NCI-H226 (cell line): Measurements from ENCODE around the gene FGR.
"Not testable (repeated sequence)": the region's sequence is repeated elsewhere in the genome, so short reads cannot be mapped to it uniquely, and the experiment has no call there.

Source experiments
- DNase-seq: peaks from one replicate; pipeline ENCODE4 v3.0.0-alpha.2; 2015

FGR gene

GRCh38 chr1:27634177-27634984 lies 604 bp downstream of the FGR start:
- DNase-seq = no peak

DNA sequence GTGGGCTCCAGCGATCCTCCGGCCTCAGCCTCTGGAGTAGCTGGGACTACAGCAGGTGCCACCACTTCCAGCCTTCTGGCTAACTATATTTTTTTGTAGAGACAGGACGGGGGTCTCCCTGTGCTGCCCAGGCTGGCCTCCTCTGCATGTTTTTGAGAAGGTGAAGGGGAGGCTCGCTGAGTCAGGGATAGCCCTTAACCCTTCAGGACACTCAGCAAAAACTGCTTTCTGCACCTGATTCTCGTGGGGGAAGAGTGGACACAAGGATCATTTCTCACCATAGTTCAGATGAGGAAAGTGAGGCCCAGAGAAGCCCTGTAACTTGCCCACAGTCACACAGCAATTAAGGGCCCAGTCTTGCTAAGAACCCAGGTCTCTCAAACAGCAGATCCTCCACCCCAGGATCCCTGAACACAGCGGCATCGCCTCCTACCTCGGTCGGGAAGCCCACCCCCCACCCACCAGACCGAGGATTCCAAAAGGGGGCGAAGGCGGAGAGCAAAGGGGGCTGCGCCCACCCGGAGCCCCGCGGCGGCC lies 1.3 kb downstream of the FGR start:
- DNase-seq = no peak

GRCh38 chr1:27633298-27633610 lies 1.7 kb downstream of the FGR start:
- DNase-seq = no peak

DNA sequence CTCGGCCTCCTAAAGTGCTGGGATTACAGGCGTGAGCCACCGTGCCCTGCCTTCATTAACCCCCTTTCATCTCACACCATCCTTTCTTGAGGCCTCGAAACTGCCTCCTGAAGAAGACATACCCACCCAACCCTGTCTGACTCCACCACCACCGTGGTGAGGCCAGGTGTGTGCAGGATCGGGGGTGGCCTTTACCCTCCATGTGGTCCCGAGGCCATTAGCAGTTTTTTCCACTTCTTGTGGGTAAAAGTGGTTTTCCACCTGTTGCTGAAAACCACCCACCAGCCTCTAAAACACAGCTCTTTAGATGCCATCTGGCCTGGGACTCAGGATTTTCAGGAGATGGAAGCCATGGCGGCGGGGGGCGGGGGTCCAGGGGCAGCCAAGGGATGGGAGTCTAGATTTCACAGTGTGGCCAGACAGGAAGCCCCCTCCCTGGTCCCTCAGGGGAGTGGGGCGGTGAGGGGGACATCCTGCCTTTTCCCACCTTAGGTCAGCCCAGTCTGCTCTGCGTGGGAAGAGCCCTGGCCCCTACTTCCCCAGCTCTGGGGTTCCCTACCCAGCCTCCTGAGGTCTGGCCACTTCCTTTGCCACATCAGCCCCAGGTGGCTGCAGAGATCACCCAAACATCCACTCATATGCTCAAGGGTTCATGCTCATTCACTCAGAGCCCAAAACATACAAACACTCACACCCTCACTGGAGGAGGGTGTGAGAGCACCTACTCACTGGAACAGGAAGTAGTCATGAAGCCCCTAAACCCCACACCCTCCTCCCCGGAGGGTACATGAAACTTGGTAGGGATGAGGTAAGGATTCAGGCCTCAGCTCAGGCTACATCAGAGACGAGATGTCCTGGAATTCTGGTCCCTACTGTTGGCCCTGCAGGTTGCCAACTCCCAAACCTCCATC lies 2.3 kb downstream of the FGR start:
- no peak for DNase-seq

GRCh38 chr1:27630859-27631491 lies 4.0 kb downstream of the FGR start:
- no peak for DNase-seq

DNA sequence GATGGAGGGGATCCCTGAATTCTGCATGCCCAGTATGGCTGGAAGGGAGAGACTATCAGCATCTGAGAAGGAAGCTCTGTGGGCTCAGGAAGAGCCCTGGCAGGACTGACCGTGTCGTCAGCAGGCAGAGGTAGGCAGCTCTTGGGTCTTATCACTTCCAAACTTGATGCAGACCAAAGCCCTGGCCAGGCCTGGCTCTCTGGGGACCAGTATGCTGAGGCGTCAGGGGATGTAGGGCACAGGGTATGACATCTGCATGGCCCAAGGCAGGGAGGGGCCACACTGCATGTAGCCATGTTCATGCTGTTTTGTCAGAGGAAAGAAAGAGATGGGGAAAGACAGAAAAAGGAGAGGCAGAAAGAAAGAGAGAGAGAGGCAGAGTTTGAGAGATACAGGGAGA lies 6.3 kb downstream of the FGR start:
- no peak for DNase-seq

GRCh38 chr1:27627733-27628132 lies 7.3 kb downstream of the FGR start:
- DNase-seq = not testable (repeated sequence)

DNA sequence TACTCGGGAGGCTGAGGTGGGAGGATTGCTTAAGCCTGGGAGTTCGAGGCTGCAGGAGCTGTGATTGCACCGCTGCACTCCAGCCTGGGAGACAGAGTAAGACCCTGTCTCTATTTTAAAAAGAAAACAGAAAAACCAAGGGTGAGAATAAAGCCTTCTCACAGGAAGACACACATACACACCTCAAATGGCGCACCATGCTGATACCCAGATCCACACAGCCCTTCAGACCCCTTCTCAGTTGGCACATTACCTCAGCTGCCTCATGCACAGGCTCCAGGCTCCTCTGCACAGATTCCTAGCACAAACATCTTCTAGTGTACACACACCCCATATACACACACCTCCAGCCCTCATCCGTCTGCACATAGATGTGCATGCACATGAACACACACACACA lies 7.9 kb downstream of the FGR start:
- no peak for DNase-seq

DNA sequence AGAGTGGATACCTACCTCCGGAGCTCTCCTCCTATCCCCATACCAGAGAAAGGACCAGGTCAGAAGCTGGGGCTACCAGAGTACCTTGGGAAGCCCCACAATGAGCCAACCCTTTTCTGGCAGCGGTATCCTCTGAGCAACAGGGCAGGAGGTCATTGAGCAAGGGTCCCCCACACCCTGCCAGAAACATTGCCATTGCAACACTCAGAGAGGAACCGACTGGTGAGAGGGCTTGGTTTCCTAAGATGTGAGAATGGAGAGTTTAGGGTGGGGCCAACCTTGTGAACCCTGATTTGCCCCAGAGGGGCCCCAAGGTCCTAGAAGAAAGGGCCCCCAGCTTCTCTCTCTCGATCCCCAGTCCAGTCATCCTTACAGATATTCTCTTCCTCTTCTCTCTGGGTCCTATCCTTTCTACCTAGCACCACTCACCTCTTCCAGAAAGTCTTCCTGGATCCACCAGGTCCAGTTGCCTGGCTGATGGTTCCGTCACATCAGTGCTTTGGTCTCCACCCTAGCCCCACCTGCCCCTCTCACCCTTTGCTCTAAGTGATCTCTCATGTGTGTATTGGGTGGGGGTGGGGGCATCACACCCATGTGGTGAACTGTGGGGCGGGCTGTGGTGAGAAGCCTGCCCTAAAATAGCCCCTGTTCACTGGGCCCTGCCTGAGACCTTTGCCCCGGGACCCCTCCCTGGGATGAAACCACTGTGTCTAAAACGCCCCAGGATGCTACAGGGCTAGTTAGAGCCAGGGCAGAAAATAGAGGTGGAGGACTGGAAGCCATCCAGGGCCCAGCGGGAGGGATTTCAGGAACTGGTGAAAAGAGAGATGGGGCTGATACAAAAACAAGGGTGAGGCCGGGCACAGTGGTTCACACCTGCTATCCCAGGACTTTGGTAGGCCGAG lies 8.7 kb downstream of the FGR start:
- DNase-seq = no peak

DNA sequence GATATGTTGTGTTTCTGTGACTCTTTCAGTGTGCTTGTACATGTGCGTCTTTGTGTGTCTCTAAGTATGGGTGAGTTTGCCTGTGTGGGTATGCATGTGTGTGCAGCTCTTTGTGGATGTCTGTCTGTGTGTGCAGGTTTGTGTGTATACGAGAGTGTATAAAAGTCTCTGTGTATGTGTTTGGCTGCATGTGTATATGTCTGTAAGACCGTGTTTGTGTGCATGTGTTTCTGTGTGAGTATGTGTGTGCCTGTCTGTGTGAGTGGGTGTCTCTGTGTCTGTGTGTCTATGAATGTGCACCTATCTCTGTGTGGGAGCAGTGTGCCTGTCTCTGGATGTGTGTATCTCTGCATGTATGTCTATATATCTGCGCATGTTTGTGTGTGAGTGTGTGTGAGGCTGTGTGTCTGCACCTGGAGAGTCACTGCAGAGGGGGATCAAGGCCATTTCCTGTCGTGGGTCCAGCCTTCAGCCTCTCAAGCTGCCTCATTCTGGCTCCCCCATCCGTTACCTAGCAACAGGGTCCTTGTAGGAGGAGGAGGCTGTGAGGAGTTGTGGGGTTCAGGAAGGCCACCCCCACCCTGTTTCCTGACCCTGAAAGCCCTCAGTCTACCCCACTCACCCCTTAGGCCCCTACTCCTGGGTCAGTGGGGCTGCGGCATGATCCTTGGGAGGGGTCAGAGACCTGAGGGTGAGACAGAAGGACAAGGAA lies 10.4 kb downstream of the FGR start:
- DNase-seq = no peak

DNA sequence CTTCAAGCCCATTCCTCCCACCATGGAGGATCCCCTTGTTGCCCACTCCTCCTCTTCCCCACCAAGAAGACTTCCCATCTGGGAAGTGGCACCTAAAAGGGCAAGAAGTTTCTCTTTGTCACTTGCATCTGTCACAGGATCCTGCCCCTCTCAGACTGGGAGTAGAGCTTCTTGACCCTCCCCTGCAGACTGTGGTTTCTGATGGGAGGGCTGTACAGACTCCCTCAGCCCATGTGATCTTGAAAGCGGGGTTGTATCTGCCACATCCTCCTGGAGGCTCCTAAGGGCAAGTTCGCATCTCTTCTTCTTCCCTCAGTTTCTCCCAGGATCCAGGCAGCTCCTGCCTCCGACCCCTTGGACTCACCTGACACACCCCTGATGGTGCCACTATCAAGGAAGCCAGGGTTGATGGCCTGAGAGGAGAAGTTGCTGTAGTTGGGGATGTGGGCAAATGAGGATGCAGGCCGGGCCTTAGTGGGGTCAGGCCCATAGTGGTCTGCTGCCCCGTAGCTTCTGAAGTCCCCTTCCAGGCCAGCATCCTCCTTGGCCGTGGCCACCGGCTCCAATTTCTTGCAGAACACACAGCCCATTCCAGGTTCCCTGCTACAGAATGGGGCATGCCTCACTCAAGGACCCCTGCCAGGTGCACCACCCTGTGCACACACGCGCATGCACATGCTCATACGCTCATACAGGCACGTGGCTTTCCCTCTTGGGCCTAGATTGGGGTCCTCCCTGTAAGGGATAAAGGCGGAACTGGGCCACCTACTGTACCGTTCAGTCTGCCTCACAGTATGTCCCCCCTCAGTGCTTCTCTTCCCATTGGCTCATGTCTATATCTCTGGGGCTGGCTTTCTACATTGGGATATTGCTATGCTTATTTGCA lies 11.4 kb downstream of the FGR start:
- no peak for DNase-seq

GRCh38 chr1:27622828-27623227 lies 12.2 kb downstream of the FGR start:
- DNase-seq = no peak

- DNase-seq = peak; percentile 68
Measured at GRCh38 chr1:27621051-27621920, 13.7 kb downstream of the FGR start.

GRCh38 chr1:27619782-27620438 lies 15.1 kb downstream of the FGR start:
- not testable (repeated sequence) for DNase-seq

GRCh38 chr1:27618341-27619082 lies 16.5 kb downstream of the FGR start:
- DNase-seq = no peak

DNA sequence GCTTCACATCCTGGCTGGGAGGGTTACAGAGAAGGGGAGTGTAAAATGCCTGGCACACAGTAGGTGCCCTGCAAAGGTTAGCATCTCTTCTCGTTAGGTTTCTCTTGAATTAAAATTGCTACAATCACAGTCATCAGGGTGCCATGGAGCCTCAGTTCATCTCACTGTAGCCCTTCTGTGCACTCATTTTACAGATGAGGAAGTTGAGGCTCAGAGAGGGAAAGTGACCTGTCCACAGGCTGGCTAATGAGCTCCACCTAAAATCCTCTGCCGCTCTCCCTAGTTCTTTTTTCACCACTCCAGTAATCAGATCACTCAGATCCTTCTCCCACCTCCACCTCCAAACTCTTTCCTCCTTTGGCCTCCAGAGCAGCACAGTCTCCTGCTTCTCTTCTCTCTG lies 17.6 kb downstream of the FGR start:
- no peak for DNase-seq

GRCh38 chr1:27616441-27616840 lies 18.5 kb downstream of the FGR start:
- DNase-seq = no peak
